SKM-1 (cell line): ENCODE results near the gene OR4D11.
"Not testable (repeated sequence)": the region's sequence is repeated elsewhere in the genome, so short reads cannot be mapped to it uniquely, and the experiment has no call there.

Source experiments
- DNase-seq: peaks from one replicate; lab custom pipeline; 2025; ENCODE audit not compliant: unreplicated experiment; lab: John Stamatoyannopoulos, UW

Gene OR4D11

DNA sequence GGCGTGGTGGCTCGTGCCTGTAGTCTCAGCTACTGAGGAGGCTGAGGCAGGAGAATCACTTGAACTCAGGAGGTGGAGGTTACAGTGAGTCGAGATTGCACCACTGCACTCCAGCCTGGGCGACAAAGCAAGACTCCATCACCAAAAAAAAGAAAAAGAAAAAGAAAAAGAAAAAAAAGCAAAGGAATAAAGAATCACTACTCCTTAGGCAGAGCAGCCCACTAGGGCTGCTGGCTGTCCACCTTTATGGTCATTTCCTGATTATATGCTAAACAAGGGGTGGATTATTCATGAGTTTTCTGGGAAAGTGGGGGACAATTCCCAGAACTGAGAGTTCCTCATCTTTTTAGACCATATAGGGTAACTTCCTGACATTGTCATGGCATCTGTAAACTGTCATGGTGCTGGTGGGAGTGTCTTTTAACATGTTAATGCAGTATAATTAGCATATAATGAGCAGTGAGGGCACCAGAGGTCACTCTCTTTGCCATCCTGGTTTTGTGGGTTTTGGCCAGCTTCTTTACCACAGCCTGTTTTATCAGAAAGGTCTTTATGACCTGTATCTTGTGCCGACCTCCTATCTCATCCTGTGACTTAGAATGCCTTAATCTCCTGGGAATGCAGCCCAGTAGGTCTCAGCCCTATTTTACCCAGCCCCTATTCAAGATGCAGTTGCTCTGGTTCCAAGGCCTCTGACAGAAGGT is 44.4 kb downstream of the OR4D11 start:
- not testable (repeated sequence) for DNase-seq

- no peak for DNase-seq
These were observed 44.9 kb downstream of the OR4D11 start for GRCh38 chr11:59548309-59548656.

- peak; percentile 76 for DNase-seq
These were observed 47.0 kb downstream of the OR4D11 start for GRCh38 chr11:59550368-59550841.

GRCh38 chr11:59550842-59551658 is 47.7 kb downstream of the OR4D11 start:
- DNase-seq, result peak; percentile 95

DNA sequence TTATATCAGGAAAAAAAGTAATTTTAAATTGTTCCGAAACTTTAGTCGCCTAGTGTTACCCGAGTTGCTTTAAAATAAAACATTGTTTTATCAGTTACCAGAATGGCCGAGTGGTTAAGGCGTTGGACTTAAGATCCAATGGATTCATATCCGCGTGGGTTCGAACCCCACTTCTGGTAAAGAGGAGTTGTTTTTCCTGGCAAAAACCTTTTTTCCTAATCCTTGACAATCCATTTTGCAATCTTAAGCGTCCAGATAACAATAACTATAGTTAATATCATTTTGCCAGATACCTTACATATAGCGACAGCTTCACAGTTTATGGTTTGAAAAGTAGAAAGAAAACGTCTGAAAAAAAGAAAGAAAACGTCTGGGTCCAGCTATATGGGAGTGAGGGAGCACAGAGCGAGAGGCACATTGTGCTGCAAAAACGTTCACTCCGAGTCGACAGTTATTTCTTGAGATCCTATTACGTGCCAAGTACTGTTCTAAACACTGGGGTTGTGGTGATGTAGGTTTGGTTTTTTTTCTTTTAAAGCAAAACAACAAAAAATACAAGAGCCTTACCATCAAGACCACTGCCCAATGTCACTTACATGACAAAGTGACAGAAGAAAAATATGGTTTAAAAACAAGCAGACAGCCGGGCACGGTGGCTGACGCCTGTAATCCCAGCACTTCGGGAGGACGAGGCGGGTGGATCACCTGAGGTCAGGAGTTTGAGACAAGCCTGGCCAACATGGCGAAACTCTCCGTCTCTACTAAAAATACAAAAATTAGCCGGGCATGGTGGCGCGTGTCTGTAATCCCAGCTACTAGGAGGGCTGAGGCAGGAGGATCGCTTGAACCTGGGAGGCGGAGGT is 48.5 kb downstream of the OR4D11 start:
- DNase-seq, result no peak

DNA sequence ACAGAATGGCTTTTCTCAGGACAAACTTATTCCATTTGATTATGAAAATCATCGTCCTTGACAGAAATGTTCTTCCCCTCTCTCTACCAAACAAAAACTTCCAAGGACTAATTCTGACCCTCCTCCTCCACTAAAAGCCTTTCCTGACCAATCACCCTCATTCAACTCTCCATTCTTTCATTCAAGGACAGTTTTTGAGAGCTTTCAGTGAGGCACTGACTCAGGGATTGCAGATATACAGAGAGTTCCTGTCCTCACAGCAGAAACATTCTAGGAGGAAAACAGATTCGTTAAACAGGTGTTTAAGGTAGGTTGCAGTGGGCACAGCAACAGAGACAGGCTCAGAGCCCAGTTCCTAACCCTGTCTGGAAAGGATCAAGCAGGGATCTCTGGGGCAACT is 49.5 kb downstream of the OR4D11 start:
- DNase-seq, result no peak

DNA sequence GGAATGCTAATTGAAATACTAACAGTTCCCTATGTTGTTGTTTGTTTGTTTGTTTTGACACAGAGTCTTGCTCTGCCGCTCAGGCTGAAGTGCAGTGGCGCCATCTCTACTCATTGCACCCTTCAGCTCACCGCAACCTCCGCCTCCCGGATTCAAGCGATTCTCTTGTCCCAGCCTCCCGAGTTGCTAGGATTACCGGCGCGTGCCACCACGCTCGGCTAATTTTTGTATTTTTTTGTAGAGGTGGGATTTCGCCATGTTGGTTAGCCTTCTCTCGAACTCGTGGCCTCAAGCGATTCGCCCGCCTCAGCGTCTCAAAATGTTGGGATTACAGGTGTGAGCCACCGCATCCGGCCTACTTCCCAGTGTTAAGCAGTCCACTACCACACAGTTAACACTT is 49.9 kb downstream of the OR4D11 start:
- DNase-seq, result no peak
